ENCODE results near the gene KCNT2. TPM values are rescaled to one million over a fixed set of nuclear protein-coding genes. Genes with fewer than 3 reads are reported as not detected.

Gene KCNT2
- total RNA-seq, 2 experiments from 2014 or later: not detected

GRCh38 chr1:196623079-196623478, 14.8 kb upstream of the KCNT2 start:
- intact Hi-C loops (cut with micrococcal nuclease): no loop called here
- Mint-ChIP-seq H3K4me3 (no peak overlapping the region), H3K27ac (no peak overlapping the region), H3K4me1 (ENCODE audit: low read depth) (no peaks in the 10 kb centered on the region), H3K36me3 (ENCODE audit: low read depth) (no peaks in the 10 kb centered on the region), H3K27me3 (ENCODE audit: low read depth) (no peaks in the 10 kb centered on the region), H3K9me3 (peaks cover 1% of the 10 kb centered on the region)
- no peak for DNase-seq
- CTCF ChIA-PET: interaction anchor here (0.7 kb wide), 1 partner anchor 60 kb away, joined by 3 read pairs; no protein-coding TSS in a partner anchor

GRCh38 chr1:196619721-196620120, 11.5 kb upstream of the KCNT2 start:
- intact Hi-C loops (cut with micrococcal nuclease): no loop called here
- no peaks in the 10 kb centered on the region for H3K4me1 Mint-ChIP-seq (ENCODE audit: low read depth)
- no peak overlapping the region for H3K4me3 Mint-ChIP-seq
- CTCF ChIA-PET: no interaction called here
- H3K9me3 Mint-ChIP-seq: no peaks in the 10 kb centered on the region
- no peaks in the 10 kb centered on the region for H3K36me3 Mint-ChIP-seq (ENCODE audit: low read depth)
- no peak overlapping the region for H3K27ac Mint-ChIP-seq
- no peaks in the 10 kb centered on the region for H3K27me3 Mint-ChIP-seq (ENCODE audit: low read depth)
- no peak for DNase-seq

GRCh38 chr1:196611873-196612272, 3.6 kb upstream of the KCNT2 start:
- CTCF ChIA-PET: interaction anchor here (0.6 to 0.7 kb wide), 2 partner anchors 82 to 274 kb away, joined by 3 to 4 read pairs; no protein-coding TSS in a partner anchor
- Mint-ChIP-seq H3K27ac (no peak overlapping the region), H3K9me3 (peaks cover 4% of the 10 kb centered on the region), H3K4me3 (no peak overlapping the region), H3K36me3 (ENCODE audit: low read depth) (no peaks in the 10 kb centered on the region), H3K27me3 (ENCODE audit: low read depth) (peaks cover 32% of the 10 kb centered on the region), H3K4me1 (ENCODE audit: low read depth) (peaks cover 6% of the 10 kb centered on the region)
- no peak for DNase-seq
- intact Hi-C loops (cut with micrococcal nuclease): no loop called here

- intact Hi-C loops (cut with micrococcal nuclease): no loop called here
- no peak overlapping the region for H3K27ac Mint-ChIP-seq
- no peak for DNase-seq
- peaks cover 6% of the 10 kb centered on the region for H3K4me1 Mint-ChIP-seq (ENCODE audit: low read depth)
- peaks cover 38% of the 10 kb centered on the region for H3K27me3 Mint-ChIP-seq (ENCODE audit: low read depth)
- H3K9me3 Mint-ChIP-seq: peaks cover 4% of the 10 kb centered on the region
- CTCF ChIA-PET: no interaction called here
- H3K36me3 Mint-ChIP-seq (ENCODE audit: low read depth): no peaks in the 10 kb centered on the region
- no peak overlapping the region for H3K4me3 Mint-ChIP-seq
Measured at GRCh38 chr1:196609370-196609737, 1.1 kb upstream of the KCNT2 start.

- CTCF ChIA-PET: no interaction called here
- H3K27me3 Mint-ChIP-seq (ENCODE audit: low read depth): peaks cover 37% of the 10 kb centered on the region
- peaks cover 6% of the 10 kb centered on the region for H3K4me1 Mint-ChIP-seq (ENCODE audit: low read depth)
- H3K4me3 Mint-ChIP-seq: no peak overlapping the region
- intact Hi-C loops (cut with micrococcal nuclease): no loop called here
- H3K27ac Mint-ChIP-seq: no peak overlapping the region
- H3K9me3 Mint-ChIP-seq: peaks cover 2% of the 10 kb centered on the region
- DNase-seq: no peak
- H3K36me3 Mint-ChIP-seq (ENCODE audit: low read depth): no peaks in the 10 kb centered on the region
Measured at GRCh38 chr1:196607981-196608380, 259 bp downstream of the KCNT2 start.

GRCh38 chr1:196603651-196604050, 4.6 kb downstream of the KCNT2 start:
- DNase-seq: no peak
- intact Hi-C loops (cut with micrococcal nuclease): no loop called here
- Mint-ChIP-seq H3K4me1 (ENCODE audit: low read depth) (peaks cover 6% of the 10 kb centered on the region), H3K27me3 (ENCODE audit: low read depth) (peaks cover 19% of the 10 kb centered on the region), H3K4me3 (no peak overlapping the region), H3K27ac (no peak overlapping the region), H3K9me3 (no peaks in the 10 kb centered on the region), H3K36me3 (ENCODE audit: low read depth) (no peaks in the 10 kb centered on the region)
- CTCF ChIA-PET: no interaction called here

- Mint-ChIP-seq H3K4me3 (no peak overlapping the region), H3K4me1 (ENCODE audit: low read depth) (no peaks in the 10 kb centered on the region), H3K27me3 (ENCODE audit: low read depth) (no peaks in the 10 kb centered on the region), H3K27ac (no peak overlapping the region), H3K9me3 (no peaks in the 10 kb centered on the region), H3K36me3 (ENCODE audit: low read depth) (no peaks in the 10 kb centered on the region)
- intact Hi-C loops (cut with micrococcal nuclease): no loop called here
- no peak for DNase-seq
- CTCF ChIA-PET: no interaction called here
Measured at GRCh38 chr1:196598942-196599748, 9.1 kb downstream of the KCNT2 start.

- H3K4me3 Mint-ChIP-seq: no peak overlapping the region
- no peak overlapping the region for H3K27ac Mint-ChIP-seq
- DNase-seq: no peak
- H3K9me3 Mint-ChIP-seq: no peaks in the 10 kb centered on the region
- intact Hi-C loops (cut with micrococcal nuclease): no loop called here
- H3K36me3 Mint-ChIP-seq (ENCODE audit: low read depth): no peaks in the 10 kb centered on the region
- H3K4me1 Mint-ChIP-seq (ENCODE audit: low read depth): no peaks in the 10 kb centered on the region
- no peaks in the 10 kb centered on the region for H3K27me3 Mint-ChIP-seq (ENCODE audit: low read depth)
- CTCF ChIA-PET: no interaction called here
Measured at GRCh38 chr1:196594700-196595099, 13.5 kb downstream of the KCNT2 start.

- intact Hi-C loops (cut with micrococcal nuclease): no loop called here
- CTCF ChIA-PET: no interaction called here
- no peak overlapping the region for H3K27ac Mint-ChIP-seq
Measured at GRCh38 chr1:196593955-196594354, 14.3 kb downstream of the KCNT2 start.

GRCh38 chr1:196590959-196591358, 17.3 kb downstream of the KCNT2 start:
- intact Hi-C loops (cut with micrococcal nuclease): no loop called here
- DNase-seq: no peak
- no peaks in the 10 kb centered on the region for H3K4me1 Mint-ChIP-seq (ENCODE audit: low read depth)
- no peaks in the 10 kb centered on the region for H3K27me3 Mint-ChIP-seq (ENCODE audit: low read depth)
- CTCF ChIA-PET: no interaction called here
- no peaks in the 10 kb centered on the region for H3K36me3 Mint-ChIP-seq (ENCODE audit: low read depth)
- H3K27ac Mint-ChIP-seq: no peak overlapping the region
- H3K4me3 Mint-ChIP-seq: no peak overlapping the region
- no peaks in the 10 kb centered on the region for H3K9me3 Mint-ChIP-seq

More at GRCh38 chr1:196593955-196594354, 14.3 kb downstream of the KCNT2 start:
- no peaks in the 10 kb centered on the region for H3K9me3 Mint-ChIP-seq
- no peaks in the 10 kb centered on the region for H3K27me3 Mint-ChIP-seq (ENCODE audit: low read depth)
- DNase-seq: no peak
- H3K4me1 Mint-ChIP-seq (ENCODE audit: low read depth): no peaks in the 10 kb centered on the region
- H3K36me3 Mint-ChIP-seq (ENCODE audit: low read depth): no peaks in the 10 kb centered on the region
- no peak overlapping the region for H3K4me3 Mint-ChIP-seq

- intact Hi-C loops (cut with micrococcal nuclease): no loop called here
- Mint-ChIP-seq H3K4me3 (no peak overlapping the region), H3K27ac (no peak overlapping the region), H3K36me3 (ENCODE audit: low read depth) (no peaks in the 10 kb centered on the region), H3K4me1 (ENCODE audit: low read depth) (no peaks in the 10 kb centered on the region), H3K27me3 (ENCODE audit: low read depth) (no peaks in the 10 kb centered on the region), H3K9me3 (no peaks in the 10 kb centered on the region)
- CTCF ChIA-PET: no interaction called here
- DNase-seq: no peak
Measured at GRCh38 chr1:196590012-196590708, 18.1 kb downstream of the KCNT2 start.

- H3K9me3 Mint-ChIP-seq: no peaks in the 10 kb centered on the region
- no peak for DNase-seq
- no peak overlapping the region for H3K27ac Mint-ChIP-seq
- CTCF ChIA-PET: no interaction called here
- no peaks in the 10 kb centered on the region for H3K4me1 Mint-ChIP-seq (ENCODE audit: low read depth)
- no peaks in the 10 kb centered on the region for H3K36me3 Mint-ChIP-seq (ENCODE audit: low read depth)
- H3K4me3 Mint-ChIP-seq: no peak overlapping the region
- H3K27me3 Mint-ChIP-seq (ENCODE audit: low read depth): no peaks in the 10 kb centered on the region
- intact Hi-C loops (cut with micrococcal nuclease): no loop called here
Measured at GRCh38 chr1:196584696-196585095, 23.5 kb downstream of the KCNT2 start.

GRCh38 chr1:196577386-196577785, 30.9 kb downstream of the KCNT2 start:
- CTCF ChIA-PET: no interaction called here
- no peaks in the 10 kb centered on the region for H3K9me3 Mint-ChIP-seq
- H3K4me1 Mint-ChIP-seq (ENCODE audit: low read depth): no peaks in the 10 kb centered on the region
- intact Hi-C loops (cut with micrococcal nuclease): no loop called here
- no peak for DNase-seq
- no peaks in the 10 kb centered on the region for H3K36me3 Mint-ChIP-seq (ENCODE audit: low read depth)
- H3K27me3 Mint-ChIP-seq (ENCODE audit: low read depth): no peaks in the 10 kb centered on the region
- no peak overlapping the region for H3K4me3 Mint-ChIP-seq
- no peak overlapping the region for H3K27ac Mint-ChIP-seq
